ENCODE results near the gene OXCT2. TPM values are rescaled to one million over a fixed set of nuclear protein-coding genes. Genes with fewer than 3 reads are reported as not detected.
"Not testable (repeated sequence)": the region's sequence is repeated elsewhere in the genome, so short reads cannot be mapped to it uniquely, and the experiment has no call there.

OXCT2 gene
- total and polyA plus RNA-seq, 2 of the 13 experiments (the other 11 are each of a cell fraction or from before 2014, with no cell fraction given), result 0.21 to 0.33 TPM

DNA sequence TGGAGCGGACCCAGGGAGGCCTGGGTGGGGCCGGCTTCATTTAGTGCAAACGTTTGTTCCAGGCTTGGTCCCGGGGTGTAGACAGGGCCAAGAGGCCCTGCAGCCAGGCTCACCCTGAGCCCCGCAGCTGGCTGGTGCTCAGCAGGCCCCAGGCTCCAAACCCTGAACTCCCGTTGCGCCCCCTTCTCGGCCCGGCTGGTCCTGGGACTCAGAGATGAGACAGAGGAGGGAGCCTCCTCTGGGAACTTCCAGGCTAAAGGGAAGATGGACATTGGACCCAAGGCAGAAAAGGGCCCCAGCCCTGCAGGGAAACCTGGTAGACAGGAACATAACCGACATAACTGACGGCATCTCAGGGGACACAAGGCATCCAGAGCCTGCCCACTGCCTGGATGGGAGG is 4.0 kb upstream of the OXCT2 start:
- peak; percentile 62 for ATAC-seq
- WGBS (ENCODE audit: low lambda C conversion rate), result 10% methylated on average over 5 of the region's 11 CpGs
- H3K79me2 ChIP-seq (ENCODE audit: insufficient read depth, low read length); intact Hi-C loops (cut with micrococcal nuclease; ENCODE audit: unreplicated experiment); POLR2A ChIA-PET; in situ Hi-C loops (cut with HindIII; ENCODE audit: extremely low pct_ligation_motif_present, low pct_unique_long_range_greater_than_20kb); H2AFZ ChIP-seq (ENCODE audit: low read length); H3K27ac ChIP-seq (ENCODE audit: extremely low read length, insufficient read depth, low read length); BruUV-seq (replicated peaks); H3K9ac ChIP-seq (ENCODE audit: insufficient read depth, low read depth, low read length); H4K20me1 ChIP-seq (ENCODE audit: insufficient read depth, low read length); H3K36me3 ChIP-seq (replicated peaks in 1 of 2; ENCODE audit: control insufficient read depth in 1 of 2, insufficient read depth in 2 of 2, low read length in 2 of 2); H3K27me3 ChIP-seq (ENCODE audit: control insufficient read depth in 1 of 2, insufficient read depth in 2 of 2, low read length in 2 of 2); H3K9me3 ChIP-seq (ENCODE audit: low read length); TF ChIP-seq HNF4G (IDR thresholded peaks at IDR 0.05; ENCODE audit: borderline replicate concordance, low read depth, low read length): not testable (repeated sequence)
- peaks cover 10% of the 10 kb centered on the region; the same call in 1 of the 2 replicates for H3K4me1 ChIP-seq (ENCODE audit: insufficient read depth, low read length)
- H3K4me3 ChIP-seq (replicated peaks in 1 of 3; ENCODE audit: insufficient read depth in 1 of 3, low read depth in 2 of 3, low read length in 3 of 3), result peak overlapping the region in 2 of 3 experiments; percentile 9 to 36; a peak in 2 of 6 replicates
- H3K4me2 ChIP-seq (ENCODE audit: low read depth, low read length), result peak overlapping the region; percentile 57
- TF ChIP-seq HNF4G (CRISPR knock-in tag; IDR thresholded peaks at IDR 0.05; ENCODE audit: borderline replicate concordance, low read depth), result peak; percentile 38; the same call in 1 of the 2 replicates
- 0 out of 2 replicates have a peak, but pooled peaks have one; percentile 9 for TF ChIP-seq PATZ1 (CRISPR knock-in tag; IDR thresholded peaks at IDR 0.05)
- TF ChIP-seq PAXIP1 (CRISPR knock-in tag; conservative IDR thresholded peaks at IDR 0.05), result peak; percentile 36; the same call in 1 of the 2 replicates
- peak; percentile 70 for TF ChIP-seq HNF4A (CRISPR knock-in tag; IDR thresholded peaks at IDR 0.05)
- peak; percentile 45 for DNase-seq (ENCODE audit: low spot score)
- CTCF ChIA-PET (ENCODE audit: low intra/inter-chr PET ratio, low total read pairs), result interaction anchor here (0.6 kb wide), 1 partner anchor 55 kb away, joined by 3 read pairs; no protein-coding TSS in a partner anchor
- peak; percentile 66 for FAIRE-seq

- H2AFZ ChIP-seq (ENCODE audit: low read length); H3K27ac ChIP-seq (ENCODE audit: extremely low read length, insufficient read depth, low read length); FAIRE-seq; intact Hi-C loops (cut with micrococcal nuclease; ENCODE audit: unreplicated experiment); H3K79me2 ChIP-seq (ENCODE audit: insufficient read depth, low read length); POLR2A ChIA-PET; H3K4me2 ChIP-seq (ENCODE audit: low read depth, low read length); BruUV-seq (replicated peaks); H3K4me3 ChIP-seq (replicated peaks in 1 of 3; ENCODE audit: insufficient read depth in 1 of 3, low read depth in 2 of 3, low read length in 3 of 3); H3K9ac ChIP-seq (ENCODE audit: insufficient read depth, low read depth, low read length); DNase-seq (ENCODE audit: low spot score); H3K36me3 ChIP-seq (replicated peaks in 1 of 2; ENCODE audit: control insufficient read depth in 1 of 2, insufficient read depth in 2 of 2, low read length in 2 of 2); CTCF ChIA-PET (ENCODE audit: low intra/inter-chr PET ratio, low total read pairs); H3K9me3 ChIP-seq (ENCODE audit: low read length); H4K20me1 ChIP-seq (ENCODE audit: insufficient read depth, low read length); in situ Hi-C loops (cut with HindIII; ENCODE audit: extremely low pct_ligation_motif_present, low pct_unique_long_range_greater_than_20kb); H3K27me3 ChIP-seq (ENCODE audit: control insufficient read depth in 1 of 2, insufficient read depth in 2 of 2, low read length in 2 of 2): not testable (repeated sequence)
- WGBS (ENCODE audit: low lambda C conversion rate), result no CpG with 5 or more reads among the region's 23 CpGs
- peak; percentile 44 for ATAC-seq
- peaks cover 10% of the 10 kb centered on the region; the same call in 1 of the 2 replicates for H3K4me1 ChIP-seq (ENCODE audit: insufficient read depth, low read length)
Measured at GRCh38 chr1:39773369-39773979, 2.3 kb upstream of the OXCT2 start.
